OCI-LY7 (cell line): ENCODE results near the gene HSP90AB1. TPM values are rescaled to one million over a fixed set of nuclear protein-coding genes. Genes with fewer than 3 reads are reported as not detected.

ENCODE experiments used
- BruUV-seq: library from RNA; stranded (reverse); fragments of 400-500 nt; replicated peaks from 2 replicates; lab custom pipeline; 2021; lab: Mats Ljungman, UMichigan
- CTCF ChIA-PET: fragments of 300-600 bp; sonication (Branson Sonifier 250); formaldehyde crosslinking; loops from one replicate; lab custom pipeline; 2022; ENCODE audit warnings: antibody characterized with exemption; ENCODE audit not compliant: unreplicated experiment; lab: Charles Lee
- POLR2A ChIA-PET: fragments of 300-600 bp; sonication (Branson Sonifier 250); formaldehyde crosslinking; loops from one replicate; lab custom pipeline; 2022; ENCODE audit warnings: antibody characterized with exemption; lab: Charles Lee
- DNase-seq: peaks from one replicate; pipeline ENCODE4 v3.0.0-alpha.2; 2015; ENCODE audit warnings: low spot score
- H2AFZ ChIP-seq: fragments of 200-600 bp; sonication (generic), shearing (Covaris generic); 2 replicates; pipeline ENCODE4 v1.6.1; 2014; ENCODE audit warnings: mild to moderate bottlenecking, antibody characterized with exemption, low read length, moderate library complexity
- H3K27ac ChIP-seq: fragments of 200-600 bp; sonication (generic); 2 replicates; pipeline ENCODE4 v1.5.1; 2014; ENCODE audit warnings: mixed run types, low read depth, mild to moderate bottlenecking, moderate library complexity, low read length, inconsistent platforms; ENCODE audit not compliant: poor library complexity, severe bottlenecking
- H3K36me3 ChIP-seq: fragments of 200-600 bp; sonication (generic); 2 replicates; pipeline ENCODE4 v1.6.1; 2014; ENCODE audit warnings: mild to moderate bottlenecking, antibody characterized with exemption, low read length, moderate library complexity, mixed read lengths; ENCODE audit not compliant: insufficient read depth
- H3K4me1 ChIP-seq: fragments of 200-600 bp; sonication (generic); 2 replicates; pipeline ENCODE4 v1.5.1; 2014; ENCODE audit warnings: mild to moderate bottlenecking, low read length; ENCODE audit not compliant: insufficient read depth, poor library complexity, severe bottlenecking
- H3K4me2 ChIP-seq: fragments of 200-600 bp; sonication (generic); 2 replicates; pipeline ENCODE4 v1.6.1; 2014; ENCODE audit warnings: mild to moderate bottlenecking, low read length
- H3K4me3 ChIP-seq: fragments of 200-600 bp; sonication (generic); 2 replicates; pipeline ENCODE4 v1.5.1; 2014; ENCODE audit warnings: mild to moderate bottlenecking, low read depth, low read length; ENCODE audit not compliant: poor library complexity, severe bottlenecking
- H3K79me2 ChIP-seq: fragments of 200-600 bp; sonication (generic); 2 replicates; pipeline ENCODE4 v1.6.1; 2016; ENCODE audit warnings: low read depth, mild to moderate bottlenecking, low read length, moderate library complexity, mixed read lengths; ENCODE audit not compliant: insufficient read depth
- H3K9me2 ChIP-seq: fragments of 200-600 bp; sonication (generic); 2 replicates; pipeline ENCODE4 v1.6.1; 2016; ENCODE audit warnings: mild to moderate bottlenecking, low read length, mixed read lengths; ENCODE audit not compliant: insufficient read depth
- H3K9me3 ChIP-seq: fragments of 200-600 bp; sonication (generic); 2 replicates; pipeline ENCODE4 v1.6.1; 2014; ENCODE audit warnings: mild to moderate bottlenecking, mixed run types, low read length, mixed read lengths
- H4K20me1 ChIP-seq: fragments of 200-600 bp; sonication (generic); 2 replicates; pipeline ENCODE4 v1.6.1; 2014; ENCODE audit warnings: mild to moderate bottlenecking, antibody characterized with exemption, low read length, moderate library complexity, mixed read lengths; ENCODE audit not compliant: insufficient read depth
- EZH2phosphoT487 ChIP-seq: fragments of 200-600 bp; sonication (generic); IDR thresholded peaks from 2 replicates; pipeline ENCODE4 v1.6.1; 2018; ENCODE audit warnings: low read depth, borderline replicate concordance, mild to moderate bottlenecking, mixed run types, antibody characterized with exemption, low read length, moderate library complexity, mixed read lengths
- intact Hi-C: fragments of 100-400 bp; cut with micrococcal nuclease; formaldehyde crosslinking; loops from one replicate; pipeline ENCODE4 v1.10.0; 2022; ENCODE audit not compliant: unreplicated experiment
- total RNA-seq, 2 experiments: library from RNA; depleted of rRNA in 1 of 2; stranded (reverse); fragments of >200 nt in 1 of 2; shearing (Covaris generic) in 1 of 2; gene quantifications; 2 replicates each; pipeline ENCODE4 v1.2.3, GENCODE V29; 2014 to 2022
- TF ChIP-seq, protein P1 (sequence below): fragments of 200-600 bp; sonication (generic); conservative IDR thresholded peaks from 2 replicates; pipeline ENCODE4 v1.5.1; 2014; ENCODE audit warnings: mild to moderate bottlenecking, antibody characterized with exemption, low read length, moderate library complexity, mixed read lengths

Gene HSP90AB1
- total RNA-seq, 2 experiments from 2014 or later: 911 to 1,282 TPM

DNA sequence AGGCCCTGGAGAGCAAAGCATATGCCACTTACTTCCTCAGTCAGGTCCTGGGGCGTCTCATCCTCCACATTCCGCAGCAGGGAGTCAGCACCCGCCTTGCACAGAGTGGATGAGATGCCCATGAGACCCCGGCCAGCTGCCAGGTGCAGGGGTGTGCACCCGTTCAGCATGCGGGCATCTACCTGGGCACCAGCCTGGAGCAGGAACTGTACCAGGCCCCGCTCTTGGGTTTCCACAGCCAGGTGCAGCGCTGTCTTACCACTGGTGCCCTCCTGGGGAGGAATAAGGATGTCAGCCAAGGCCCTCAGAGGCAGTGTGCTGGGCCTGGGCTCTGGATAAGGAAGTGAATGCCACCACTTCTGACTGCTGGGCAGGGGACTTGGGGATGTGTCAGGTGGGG lies 13.1 kb downstream of the HSP90AB1 start:
- H3K4me2 ChIP-seq: no peak overlapping the region
- POLR2A ChIA-PET: no interaction called here
- CTCF ChIA-PET: no interaction called here
- peaks cover 69% of the 10 kb centered on the region for H3K36me3 ChIP-seq
- DNase-seq: no peak
- no peak overlapping the region for H2AFZ ChIP-seq
- no TSS peak for BruUV-seq
- no peak overlapping the region for H3K4me3 ChIP-seq
- no peaks in the 10 kb centered on the region for H3K9me2 ChIP-seq
- no peak overlapping the region for H3K27ac ChIP-seq
- H4K20me1 ChIP-seq: no peaks in the 10 kb centered on the region
- peaks cover 41% of the 10 kb centered on the region for H3K79me2 ChIP-seq
- peaks cover 67% of the 10 kb centered on the region for H3K4me1 ChIP-seq
- intact Hi-C loops: no loop called here
- no peak for TF ChIP-seq EZH2phosphoT487
- TF ChIP-seq, protein P1, sequence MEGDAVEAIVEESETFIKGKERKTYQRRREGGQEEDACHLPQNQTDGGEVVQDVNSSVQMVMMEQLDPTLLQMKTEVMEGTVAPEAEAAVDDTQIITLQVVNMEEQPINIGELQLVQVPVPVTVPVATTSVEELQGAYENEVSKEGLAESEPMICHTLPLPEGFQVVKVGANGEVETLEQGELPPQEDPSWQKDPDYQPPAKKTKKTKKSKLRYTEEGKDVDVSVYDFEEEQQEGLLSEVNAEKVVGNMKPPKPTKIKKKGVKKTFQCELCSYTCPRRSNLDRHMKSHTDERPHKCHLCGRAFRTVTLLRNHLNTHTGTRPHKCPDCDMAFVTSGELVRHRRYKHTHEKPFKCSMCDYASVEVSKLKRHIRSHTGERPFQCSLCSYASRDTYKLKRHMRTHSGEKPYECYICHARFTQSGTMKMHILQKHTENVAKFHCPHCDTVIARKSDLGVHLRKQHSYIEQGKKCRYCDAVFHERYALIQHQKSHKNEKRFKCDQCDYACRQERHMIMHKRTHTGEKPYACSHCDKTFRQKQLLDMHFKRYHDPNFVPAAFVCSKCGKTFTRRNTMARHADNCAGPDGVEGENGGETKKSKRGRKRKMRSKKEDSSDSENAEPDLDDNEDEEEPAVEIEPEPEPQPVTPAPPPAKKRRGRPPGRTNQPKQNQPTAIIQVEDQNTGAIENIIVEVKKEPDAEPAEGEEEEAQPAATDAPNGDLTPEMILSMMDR: no peak
- H3K9me3 ChIP-seq: no peaks in the 10 kb centered on the region

DNA sequence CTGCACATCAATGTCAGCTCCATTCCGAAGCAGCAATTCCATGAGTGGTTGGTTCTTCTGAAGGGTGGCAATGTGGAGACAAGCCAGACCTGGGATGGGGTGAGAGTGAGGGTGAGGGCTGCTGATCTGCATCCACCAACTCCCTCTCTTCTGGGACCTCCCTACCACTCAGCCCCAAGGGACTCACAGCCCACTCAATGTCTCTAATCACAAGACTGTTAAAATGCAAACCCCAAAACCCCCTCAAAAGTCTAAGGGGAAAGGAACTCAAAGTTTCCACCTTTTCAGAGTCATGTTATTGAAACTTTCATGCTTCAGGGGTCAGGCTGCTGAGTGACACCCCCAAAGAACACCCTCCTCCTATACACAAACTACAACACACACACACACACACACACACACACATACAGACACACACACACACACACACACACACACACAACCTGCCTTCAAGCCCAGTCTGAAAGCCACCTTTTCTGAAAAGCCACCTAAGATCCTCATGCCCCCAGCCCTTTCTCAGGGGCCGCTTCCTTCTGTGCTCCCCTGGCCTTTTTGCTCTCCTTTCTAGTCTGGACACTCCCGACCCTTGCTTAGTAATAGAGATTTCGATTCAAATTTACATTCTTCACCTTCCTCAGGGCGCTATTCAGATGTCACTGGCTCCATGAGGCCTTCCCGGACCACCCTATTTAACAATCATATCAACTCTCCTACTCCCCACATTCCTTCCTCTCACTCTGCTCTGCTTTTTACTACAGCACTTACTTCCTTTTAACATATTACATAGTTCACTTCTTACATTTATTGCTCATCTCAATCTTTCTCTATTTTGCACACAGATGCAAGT lies 13.8 kb downstream of the HSP90AB1 start:
- H3K9me2 ChIP-seq: no peaks in the 10 kb centered on the region
- no peak overlapping the region for H3K4me3 ChIP-seq
- CTCF ChIA-PET: no interaction called here
- no peak overlapping the region for H2AFZ ChIP-seq
- peak overlapping the region; percentile 96 for H3K4me2 ChIP-seq
- no peak for DNase-seq
- POLR2A ChIA-PET: interaction anchor here (4.3 kb wide), 1 partner anchor 13 kb away, joined by 22 read pairs; the partner anchor contains the start of gene HSP90AB1
- no peaks in the 10 kb centered on the region for H4K20me1 ChIP-seq
- peaks cover 41% of the 10 kb centered on the region for H3K79me2 ChIP-seq
- peaks cover 63% of the 10 kb centered on the region for H3K36me3 ChIP-seq
- peak overlapping the region; percentile 25 for H3K27ac ChIP-seq
- H3K4me1 ChIP-seq: peaks cover 62% of the 10 kb centered on the region
- no peak for TF ChIP-seq EZH2phosphoT487
- TF ChIP-seq, protein P1: no peak
- no peaks in the 10 kb centered on the region for H3K9me3 ChIP-seq
- intact Hi-C loops: no loop called here
- BruUV-seq: no TSS peak

DNA sequence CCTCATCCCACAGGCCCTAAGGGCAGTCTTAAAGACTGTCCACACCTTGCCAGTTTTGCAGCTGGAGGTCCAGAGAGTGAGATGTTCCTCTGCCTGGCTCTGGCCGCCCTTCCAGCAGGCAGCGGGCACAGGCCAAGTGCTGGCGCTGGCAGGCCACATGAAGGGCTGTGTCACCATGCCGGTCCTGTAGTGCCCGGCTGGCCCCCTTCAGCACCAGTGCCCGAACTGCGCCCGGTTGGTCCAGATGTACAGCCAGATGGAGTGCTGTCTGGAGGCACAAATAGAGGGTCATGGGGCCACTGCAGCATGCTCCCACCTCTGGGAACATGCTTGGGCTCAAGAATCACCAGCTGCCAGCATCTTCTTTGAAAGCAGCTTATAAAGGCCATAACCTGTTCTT lies 14.7 kb downstream of the HSP90AB1 start:
- no TSS peak for BruUV-seq
- ChIA-PET POLR2A (interaction anchor here (0.6 to 4.3 kb wide), 5 partner anchors 14 to 764 kb away, joined by 3 to 22 read pairs (median 3); partner anchors contain the start of gene HSP90AB1), CTCF (interaction anchor here (1.5 kb wide), 1 partner anchor 37 kb away, joined by 4 read pairs; no protein-coding TSS in a partner anchor)
- Histone ChIP-seq H3K4me3 (no peak overlapping the region), H3K4me2 (peak overlapping the region; percentile 96), H2AFZ (no peak overlapping the region), H3K27ac (peak overlapping the region; percentile 85), H3K36me3 (peaks cover 57% of the 10 kb centered on the region), H3K9me2 (no peaks in the 10 kb centered on the region), H3K79me2 (peaks cover 41% of the 10 kb centered on the region), H3K9me3 (no peaks in the 10 kb centered on the region), H3K4me1 (peaks cover 62% of the 10 kb centered on the region), H4K20me1 (no peaks in the 10 kb centered on the region)
- intact Hi-C loops: no loop called here
- TF ChIP-seq, protein P1: no peak
- no peak for TF ChIP-seq EZH2phosphoT487
- DNase-seq: no peak
